ENCODE data around the gene DNAH6.

DNAH6 gene

GRCh38 chr2:84704505-84705244 is 188.4 kb downstream of the DNAH6 start:
- intact Hi-C loops (cut with micrococcal nuclease): no loop called here
- Mint-ChIP-seq H3K4me3 (no peak overlapping the region), H3K36me3 (ENCODE audit: low read depth) (no peaks in the 10 kb centered on the region), H3K27ac (no peak overlapping the region), H3K4me1 (ENCODE audit: low read depth) (no peaks in the 10 kb centered on the region), H3K27me3 (no peaks in the 10 kb centered on the region), H3K9me3 (no peaks in the 10 kb centered on the region)

GRCh38 chr2:84705858-84706257 is 189.6 kb downstream of the DNAH6 start:
- Mint-ChIP-seq H3K27me3 (no peaks in the 10 kb centered on the region), H3K4me3 (no peak overlapping the region), H3K36me3 (ENCODE audit: low read depth) (no peaks in the 10 kb centered on the region), H3K27ac (no peak overlapping the region), H3K9me3 (no peaks in the 10 kb centered on the region), H3K4me1 (ENCODE audit: low read depth) (no peaks in the 10 kb centered on the region)
- intact Hi-C loops (cut with micrococcal nuclease): no loop called here

DNA sequence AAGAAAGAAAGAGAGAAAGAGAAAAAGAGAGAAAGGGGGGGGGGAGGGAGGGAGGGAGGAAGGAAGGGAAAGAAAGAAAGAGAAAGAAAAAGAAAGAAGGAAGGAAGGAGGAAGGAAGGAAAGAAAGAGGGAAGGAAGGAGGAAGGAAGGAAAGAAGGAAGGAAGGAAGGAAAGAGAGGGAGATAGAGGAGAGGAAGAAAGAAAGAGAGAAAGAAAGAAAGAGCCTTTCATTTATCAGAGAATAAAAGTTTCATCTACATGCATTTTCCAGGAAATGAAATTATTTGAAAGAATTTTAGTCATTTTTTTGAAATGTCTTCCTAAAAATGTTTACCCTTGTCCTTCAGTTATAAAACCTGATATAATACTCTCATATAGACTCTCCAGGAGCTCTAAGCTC is 192.1 kb downstream of the DNAH6 start:
- H3K27me3 Mint-ChIP-seq: no peaks in the 10 kb centered on the region
- no peaks in the 10 kb centered on the region for H3K9me3 Mint-ChIP-seq
- H3K36me3 Mint-ChIP-seq (ENCODE audit: low read depth): no peaks in the 10 kb centered on the region
- intact Hi-C loops (cut with micrococcal nuclease): no loop called here
- H3K4me3 Mint-ChIP-seq: no peak overlapping the region
- H3K27ac Mint-ChIP-seq: no peak overlapping the region
- no peaks in the 10 kb centered on the region for H3K4me1 Mint-ChIP-seq (ENCODE audit: low read depth)

DNA sequence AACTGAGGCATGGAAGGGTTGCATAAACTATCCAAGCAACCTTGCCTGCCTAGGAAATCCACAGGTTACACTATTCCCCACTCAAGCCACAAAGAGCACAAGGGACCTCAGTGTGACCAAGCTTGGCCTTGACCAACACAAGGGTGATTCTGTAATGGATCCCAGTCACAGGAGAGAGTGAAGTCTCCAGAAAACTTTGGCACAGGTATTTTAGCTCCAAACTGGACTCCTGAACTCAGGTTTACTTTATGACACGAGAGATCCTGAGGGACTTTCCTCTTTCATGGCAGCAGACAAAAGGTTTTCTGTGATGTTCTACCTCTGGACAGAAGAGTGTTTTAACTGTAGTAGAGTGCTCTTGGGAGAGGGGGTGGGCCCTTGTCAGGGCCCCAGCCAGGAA is 195.4 kb downstream of the DNAH6 start:
- H3K36me3 Mint-ChIP-seq (ENCODE audit: low read depth): no peaks in the 10 kb centered on the region
- no peaks in the 10 kb centered on the region for H3K9me3 Mint-ChIP-seq
- no peaks in the 10 kb centered on the region for H3K4me1 Mint-ChIP-seq (ENCODE audit: low read depth)
- peaks cover 1% of the 10 kb centered on the region for H3K27me3 Mint-ChIP-seq
- no peak overlapping the region for H3K4me3 Mint-ChIP-seq
- intact Hi-C loops (cut with micrococcal nuclease): no loop called here
- H3K27ac Mint-ChIP-seq: no peak overlapping the region

- Mint-ChIP-seq H3K4me3 (no peak overlapping the region), H3K4me1 (ENCODE audit: low read depth) (no peaks in the 10 kb centered on the region), H3K27ac (no peak overlapping the region), H3K36me3 (ENCODE audit: low read depth) (no peaks in the 10 kb centered on the region), H3K9me3 (no peaks in the 10 kb centered on the region), H3K27me3 (peaks cover 3% of the 10 kb centered on the region)
- intact Hi-C loops (cut with micrococcal nuclease): no loop called here
Observed at GRCh38 chr2:84713441-84713840, 197.1 kb downstream of the DNAH6 start.

DNA sequence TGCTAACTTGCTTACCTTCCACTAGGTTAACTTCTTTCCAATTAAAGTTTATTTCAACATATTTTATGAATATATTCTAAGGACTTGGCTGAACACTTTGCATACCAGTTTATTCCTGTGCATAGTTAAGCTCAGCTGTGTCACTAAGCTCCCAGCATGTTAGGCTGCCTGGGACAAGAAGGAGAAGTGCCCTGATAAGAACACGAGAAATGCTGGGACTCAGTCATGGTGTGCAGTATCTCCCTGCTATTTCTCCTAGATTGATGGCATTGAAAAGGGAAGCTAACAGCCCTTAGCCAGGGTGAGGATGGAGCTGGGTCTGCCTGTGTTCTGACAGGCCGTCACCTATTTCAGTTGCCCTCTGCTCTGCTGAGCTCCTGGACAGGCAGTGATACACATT is 200.3 kb downstream of the DNAH6 start:
- Mint-ChIP-seq H3K36me3 (ENCODE audit: low read depth) (no peaks in the 10 kb centered on the region), H3K27ac (no peak overlapping the region), H3K4me3 (no peak overlapping the region), H3K9me3 (no peaks in the 10 kb centered on the region), H3K4me1 (ENCODE audit: low read depth) (no peaks in the 10 kb centered on the region), H3K27me3 (peaks cover 3% of the 10 kb centered on the region)
- intact Hi-C loops (cut with micrococcal nuclease): no loop called here

GRCh38 chr2:84717302-84717701 is 201.0 kb downstream of the DNAH6 start:
- Mint-ChIP-seq H3K4me3 (no peak overlapping the region), H3K27me3 (peaks cover 3% of the 10 kb centered on the region), H3K4me1 (ENCODE audit: low read depth) (no peaks in the 10 kb centered on the region), H3K9me3 (no peaks in the 10 kb centered on the region), H3K36me3 (ENCODE audit: low read depth) (no peaks in the 10 kb centered on the region), H3K27ac (no peak overlapping the region)
- intact Hi-C loops (cut with micrococcal nuclease): no loop called here

- peaks cover 3% of the 10 kb centered on the region for H3K27me3 Mint-ChIP-seq
- intact Hi-C loops (cut with micrococcal nuclease): no loop called here
- no peaks in the 10 kb centered on the region for H3K36me3 Mint-ChIP-seq (ENCODE audit: low read depth)
- no peak overlapping the region for H3K27ac Mint-ChIP-seq
- no peak overlapping the region for H3K4me3 Mint-ChIP-seq
- H3K9me3 Mint-ChIP-seq: no peaks in the 10 kb centered on the region
- no peaks in the 10 kb centered on the region for H3K4me1 Mint-ChIP-seq (ENCODE audit: low read depth)
Observed at GRCh38 chr2:84719434-84719833, 203.1 kb downstream of the DNAH6 start.

DNA sequence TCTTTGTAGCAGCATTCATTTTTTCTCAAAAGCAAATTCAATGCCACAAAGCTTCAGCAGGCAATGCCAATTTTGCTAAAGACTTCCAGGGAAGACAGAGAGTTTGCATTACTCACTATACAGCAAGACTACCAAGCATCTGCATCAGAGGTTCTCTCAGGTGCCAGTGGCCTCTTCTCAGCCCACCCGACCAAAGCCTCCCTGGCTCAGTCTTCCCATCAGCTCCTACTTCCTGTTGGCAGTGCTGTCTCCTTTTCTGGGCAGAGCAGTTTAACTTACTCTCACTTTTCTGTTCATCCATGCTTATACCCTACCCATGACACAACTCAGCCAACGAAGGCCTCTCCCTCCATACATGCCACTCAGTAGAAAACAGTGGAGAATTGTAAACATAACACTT is 207.5 kb downstream of the DNAH6 start:
- Mint-ChIP-seq H3K9me3 (no peaks in the 10 kb centered on the region), H3K27me3 (no peaks in the 10 kb centered on the region), H3K27ac (no peak overlapping the region), H3K4me1 (ENCODE audit: low read depth) (no peaks in the 10 kb centered on the region), H3K4me3 (no peak overlapping the region), H3K36me3 (ENCODE audit: low read depth) (no peaks in the 10 kb centered on the region)
- intact Hi-C loops (cut with micrococcal nuclease): no loop called here

- Mint-ChIP-seq H3K4me3 (no peak overlapping the region), H3K27ac (no peak overlapping the region), H3K36me3 (ENCODE audit: low read depth) (no peaks in the 10 kb centered on the region), H3K4me1 (ENCODE audit: low read depth) (no peaks in the 10 kb centered on the region), H3K9me3 (no peaks in the 10 kb centered on the region), H3K27me3 (no peaks in the 10 kb centered on the region)
- intact Hi-C loops (cut with micrococcal nuclease): no loop called here
Observed at GRCh38 chr2:84725717-84726116, 209.4 kb downstream of the DNAH6 start.

- Mint-ChIP-seq H3K4me1 (ENCODE audit: low read depth) (no peaks in the 10 kb centered on the region), H3K36me3 (ENCODE audit: low read depth) (no peaks in the 10 kb centered on the region), H3K4me3 (no peak overlapping the region), H3K27me3 (no peaks in the 10 kb centered on the region), H3K9me3 (no peaks in the 10 kb centered on the region), H3K27ac (no peak overlapping the region)
- intact Hi-C loops (cut with micrococcal nuclease): no loop called here
Observed at GRCh38 chr2:84727315-84727714, 211.0 kb downstream of the DNAH6 start.

DNA sequence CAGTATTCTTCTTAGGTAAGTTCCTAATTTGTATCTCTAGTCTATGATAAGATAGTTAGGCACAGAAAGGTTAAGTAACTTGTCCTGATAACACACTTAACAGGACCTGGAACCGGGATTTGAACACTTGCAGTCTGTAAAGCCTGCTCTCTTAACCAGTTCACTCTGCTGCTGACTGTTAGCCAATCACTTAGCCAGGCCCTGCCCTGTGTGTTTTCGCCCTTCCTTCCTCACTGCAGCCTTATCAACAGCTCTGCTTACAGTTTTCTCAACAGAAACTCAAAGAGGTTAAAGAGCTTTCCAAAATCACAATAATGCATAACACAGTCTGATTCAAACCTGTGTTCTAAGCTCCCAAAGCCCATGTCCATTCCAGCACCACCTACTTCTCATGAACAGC is 212.9 kb downstream of the DNAH6 start:
- no peaks in the 10 kb centered on the region for H3K9me3 Mint-ChIP-seq
- no peaks in the 10 kb centered on the region for H3K36me3 Mint-ChIP-seq (ENCODE audit: low read depth)
- H3K27me3 Mint-ChIP-seq: peaks cover 2% of the 10 kb centered on the region
- H3K27ac Mint-ChIP-seq: no peak overlapping the region
- H3K4me1 Mint-ChIP-seq (ENCODE audit: low read depth): no peaks in the 10 kb centered on the region
- intact Hi-C loops (cut with micrococcal nuclease): no loop called here
- no peak overlapping the region for H3K4me3 Mint-ChIP-seq

DNA sequence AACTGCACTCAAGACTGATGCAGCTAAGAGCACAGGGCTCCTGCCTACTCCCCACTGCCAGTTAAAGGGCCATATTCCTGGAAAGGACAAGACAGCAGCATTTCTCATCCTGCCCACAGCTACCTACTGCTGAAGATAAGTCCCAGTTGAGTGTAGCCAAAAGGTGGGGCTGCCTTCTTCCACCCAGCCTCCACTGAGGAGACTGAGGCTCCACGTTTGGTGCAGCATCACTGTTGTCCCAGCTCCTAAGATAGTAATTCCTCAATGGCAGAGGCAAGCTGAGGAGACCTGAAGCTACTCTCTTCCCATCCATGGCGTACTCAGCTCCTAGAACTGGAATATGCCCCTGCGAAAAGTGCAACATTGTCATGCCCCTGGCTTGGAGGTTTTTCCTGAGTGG is 214.9 kb downstream of the DNAH6 start:
- Mint-ChIP-seq H3K36me3 (ENCODE audit: low read depth) (no peaks in the 10 kb centered on the region), H3K27me3 (peaks cover 2% of the 10 kb centered on the region), H3K27ac (no peak overlapping the region), H3K9me3 (no peaks in the 10 kb centered on the region), H3K4me1 (ENCODE audit: low read depth) (no peaks in the 10 kb centered on the region), H3K4me3 (no peak overlapping the region)
- intact Hi-C loops (cut with micrococcal nuclease): no loop called here

DNA sequence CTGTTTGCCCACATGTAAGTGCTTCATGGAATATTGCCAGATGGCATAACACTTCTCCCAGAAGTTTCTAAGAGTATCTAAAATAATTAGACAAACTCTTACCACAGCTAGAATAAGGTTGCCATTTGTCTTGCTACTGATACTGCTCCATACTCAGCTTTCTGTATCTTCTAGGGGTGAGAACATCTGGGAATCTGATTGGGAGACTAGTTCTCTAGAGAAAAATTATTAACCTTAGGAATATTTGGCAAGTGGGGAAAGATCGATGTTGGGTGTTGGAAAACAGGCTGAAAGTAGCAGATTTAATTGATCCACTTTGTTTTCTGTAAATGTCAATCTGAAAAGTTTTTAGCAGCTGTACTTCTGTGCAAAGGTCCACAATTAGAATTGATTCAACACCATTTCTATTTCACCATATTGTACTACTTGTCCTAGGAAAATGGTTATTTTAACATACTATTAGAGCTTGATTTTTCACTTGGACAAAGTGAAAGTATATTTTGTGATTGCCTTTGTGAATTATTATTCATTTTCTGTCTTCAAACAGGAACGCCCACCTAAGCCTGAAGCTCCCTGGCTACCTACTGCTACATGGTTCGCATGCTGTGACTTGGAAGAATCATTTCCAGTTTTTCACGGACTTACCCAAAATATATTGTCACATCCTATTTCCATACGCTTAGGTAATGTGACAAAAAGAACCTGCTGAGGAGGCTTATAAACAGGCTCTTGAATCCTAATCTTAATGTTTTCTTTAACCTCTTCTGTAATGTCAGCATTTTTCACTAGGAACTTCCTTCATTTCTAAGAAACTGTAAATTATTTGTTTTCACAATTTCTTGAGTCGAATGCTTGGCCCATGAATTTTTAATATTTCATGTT is 216.8 kb downstream of the DNAH6 start:
- Mint-ChIP-seq H3K36me3 (ENCODE audit: low read depth) (no peaks in the 10 kb centered on the region), H3K9me3 (no peaks in the 10 kb centered on the region), H3K4me1 (ENCODE audit: low read depth) (no peaks in the 10 kb centered on the region), H3K27me3 (peaks cover 2% of the 10 kb centered on the region), H3K27ac (no peak overlapping the region), H3K4me3 (no peak overlapping the region)
- intact Hi-C loops (cut with micrococcal nuclease): no loop called here

All from dendritic cell treated with granulocyte-macrophage colony-stimulating factor and Interleukin-4, amounts not matched to agents 40 ng/mL and 50 ng/mL, for 4 days (primary cell).